Ishikawa (cell line): ENCODE results near the gene RTEL1.

Experiments used
- CEBPB ChIP-seq: IDR thresholded peaks from 2 replicates; pipeline ENCODE4 v1.6.1; 2012
- CREB1 ChIP-seq: IDR thresholded peaks from 2 replicates; pipeline ENCODE4 v1.6.1; 2012; ENCODE audit warnings: low read depth
- EGR1 ChIP-seq: IDR thresholded peaks from 2 replicates; pipeline ENCODE4 v1.6.1; 2012
- EP300 ChIP-seq: IDR thresholded peaks from 2 replicates; pipeline ENCODE4 v1.6.1; 2012; ENCODE audit warnings: borderline replicate concordance
- FOXM1 ChIP-seq: IDR thresholded peaks from 2 replicates; pipeline ENCODE4 v1.6.1; 2012; ENCODE audit warnings: low read depth, borderline replicate concordance
- NFIC ChIP-seq: IDR thresholded peaks from 2 replicates; pipeline ENCODE4 v1.6.1; 2012
- RAD21 ChIP-seq: IDR thresholded peaks from 2 replicates; pipeline ENCODE4 v1.6.1; 2012; ENCODE audit warnings: low read depth
- TAF1 ChIP-seq: IDR thresholded peaks from 2 replicates; pipeline ENCODE4 v1.6.1; 2012; ENCODE audit warnings: low read depth, mild to moderate bottlenecking
- TCF12 ChIP-seq: IDR thresholded peaks from 2 replicates; pipeline ENCODE4 v1.6.1; 2012; ENCODE audit warnings: low read depth
- TEAD4 ChIP-seq: IDR thresholded peaks from 2 replicates; pipeline ENCODE4 v1.6.1; 2012
- YY1 ChIP-seq: IDR thresholded peaks from 2 replicates; pipeline ENCODE4 v1.6.1; 2012; ENCODE audit warnings: low read depth
- ZBTB7A ChIP-seq: IDR thresholded peaks from 2 replicates; pipeline ENCODE4 v1.6.1; 2012; ENCODE audit warnings: low read depth
- TF ChIP-seq, protein P1 (sequence below): IDR thresholded peaks from 2 replicates; pipeline ENCODE4 v1.6.1; 2012
- TF ChIP-seq, protein P2 (sequence below): IDR thresholded peaks from 2 replicates; pipeline ENCODE4 v1.6.1; 2012
- TF ChIP-seq, protein P3 (sequence below): IDR thresholded peaks from 2 replicates; pipeline ENCODE4 v1.6.1; 2012; ENCODE audit warnings: low read depth, mild to moderate bottlenecking

RTEL1 gene

DNA sequence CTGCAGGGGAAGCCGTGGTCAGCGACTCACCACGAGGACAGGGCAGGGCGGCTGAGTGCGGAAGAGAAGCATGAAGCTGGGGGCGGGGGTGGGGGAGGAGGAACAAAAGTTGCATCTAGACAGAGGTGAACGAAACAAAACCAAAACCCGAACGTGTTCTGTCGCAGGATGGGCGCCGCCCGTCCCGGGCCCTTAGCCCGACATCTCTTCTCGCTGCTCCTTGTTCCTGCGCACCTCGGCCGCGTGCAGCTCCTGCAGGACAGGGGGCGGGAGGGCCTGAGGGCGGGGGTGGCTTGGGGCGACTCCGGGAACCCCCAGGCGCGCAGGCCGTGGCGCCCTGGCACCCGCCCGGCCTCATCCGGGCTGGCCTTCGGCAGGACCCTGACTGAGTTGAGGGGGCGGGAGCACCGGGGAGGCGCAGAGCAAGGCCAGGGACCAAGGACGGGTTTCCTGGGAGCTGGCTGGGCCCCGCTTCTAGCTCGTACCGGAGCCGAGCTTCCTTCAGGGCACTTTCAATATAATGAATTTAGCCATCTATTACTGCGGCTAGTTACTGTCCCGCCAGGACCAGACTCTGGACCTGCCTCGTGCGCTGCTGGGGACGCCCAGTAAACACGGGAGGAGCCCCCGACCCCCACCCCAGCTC, 16.8 kb upstream of the RTEL1 start:
- TF ChIP-seq EGR1 (peak; percentile 52), RAD21 (no peak)
- TF ChIP-seq, protein P1, sequence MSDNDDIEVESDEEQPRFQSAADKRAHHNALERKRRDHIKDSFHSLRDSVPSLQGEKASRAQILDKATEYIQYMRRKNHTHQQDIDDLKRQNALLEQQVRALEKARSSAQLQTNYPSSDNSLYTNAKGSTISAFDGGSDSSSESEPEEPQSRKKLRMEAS, result no peak; the same call in 1 of the 2 replicates

- TF ChIP-seq ZBTB7A, result peak; percentile 59; the same call in 1 of the 2 replicates
- TF ChIP-seq EGR1, result peak; percentile 14; the same call in 1 of the 2 replicates
- TF ChIP-seq CREB1, result no peak
- TF ChIP-seq, protein P1, result peak; percentile 75
- TF ChIP-seq TCF12, result no peak
- no peak for TF ChIP-seq CEBPB
- no peak for TF ChIP-seq FOXM1
- no peak for TF ChIP-seq TEAD4
- TF ChIP-seq, protein P2, sequence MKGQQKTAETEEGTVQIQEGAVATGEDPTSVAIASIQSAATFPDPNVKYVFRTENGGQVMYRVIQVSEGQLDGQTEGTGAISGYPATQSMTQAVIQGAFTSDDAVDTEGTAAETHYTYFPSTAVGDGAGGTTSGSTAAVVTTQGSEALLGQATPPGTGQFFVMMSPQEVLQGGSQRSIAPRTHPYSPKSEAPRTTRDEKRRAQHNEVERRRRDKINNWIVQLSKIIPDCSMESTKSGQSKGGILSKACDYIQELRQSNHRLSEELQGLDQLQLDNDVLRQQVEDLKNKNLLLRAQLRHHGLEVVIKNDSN, result 0 out of 2 replicates have a peak, but pooled peaks have one; percentile 1
- TF ChIP-seq EP300, result no peak
- TF ChIP-seq TAF1, result no peak; the same call in 1 of the 2 replicates
- TF ChIP-seq, protein P3, sequence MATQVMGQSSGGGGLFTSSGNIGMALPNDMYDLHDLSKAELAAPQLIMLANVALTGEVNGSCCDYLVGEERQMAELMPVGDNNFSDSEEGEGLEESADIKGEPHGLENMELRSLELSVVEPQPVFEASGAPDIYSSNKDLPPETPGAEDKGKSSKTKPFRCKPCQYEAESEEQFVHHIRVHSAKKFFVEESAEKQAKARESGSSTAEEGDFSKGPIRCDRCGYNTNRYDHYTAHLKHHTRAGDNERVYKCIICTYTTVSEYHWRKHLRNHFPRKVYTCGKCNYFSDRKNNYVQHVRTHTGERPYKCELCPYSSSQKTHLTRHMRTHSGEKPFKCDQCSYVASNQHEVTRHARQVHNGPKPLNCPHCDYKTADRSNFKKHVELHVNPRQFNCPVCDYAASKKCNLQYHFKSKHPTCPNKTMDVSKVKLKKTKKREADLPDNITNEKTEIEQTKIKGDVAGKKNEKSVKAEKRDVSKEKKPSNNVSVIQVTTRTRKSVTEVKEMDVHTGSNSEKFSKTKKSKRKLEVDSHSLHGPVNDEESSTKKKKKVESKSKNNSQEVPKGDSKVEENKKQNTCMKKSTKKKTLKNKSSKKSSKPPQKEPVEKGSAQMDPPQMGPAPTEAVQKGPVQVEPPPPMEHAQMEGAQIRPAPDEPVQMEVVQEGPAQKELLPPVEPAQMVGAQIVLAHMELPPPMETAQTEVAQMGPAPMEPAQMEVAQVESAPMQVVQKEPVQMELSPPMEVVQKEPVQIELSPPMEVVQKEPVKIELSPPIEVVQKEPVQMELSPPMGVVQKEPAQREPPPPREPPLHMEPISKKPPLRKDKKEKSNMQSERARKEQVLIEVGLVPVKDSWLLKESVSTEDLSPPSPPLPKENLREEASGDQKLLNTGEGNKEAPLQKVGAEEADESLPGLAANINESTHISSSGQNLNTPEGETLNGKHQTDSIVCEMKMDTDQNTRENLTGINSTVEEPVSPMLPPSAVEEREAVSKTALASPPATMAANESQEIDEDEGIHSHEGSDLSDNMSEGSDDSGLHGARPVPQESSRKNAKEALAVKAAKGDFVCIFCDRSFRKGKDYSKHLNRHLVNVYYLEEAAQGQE, result peak; percentile 9
- TF ChIP-seq NFIC, result no peak
- peak; percentile 45 for TF ChIP-seq RAD21
- peak; percentile 69 for TF ChIP-seq YY1
Measured at GRCh38 chr20:63641792-63642523, 16.2 kb upstream of the RTEL1 start.

DNA sequence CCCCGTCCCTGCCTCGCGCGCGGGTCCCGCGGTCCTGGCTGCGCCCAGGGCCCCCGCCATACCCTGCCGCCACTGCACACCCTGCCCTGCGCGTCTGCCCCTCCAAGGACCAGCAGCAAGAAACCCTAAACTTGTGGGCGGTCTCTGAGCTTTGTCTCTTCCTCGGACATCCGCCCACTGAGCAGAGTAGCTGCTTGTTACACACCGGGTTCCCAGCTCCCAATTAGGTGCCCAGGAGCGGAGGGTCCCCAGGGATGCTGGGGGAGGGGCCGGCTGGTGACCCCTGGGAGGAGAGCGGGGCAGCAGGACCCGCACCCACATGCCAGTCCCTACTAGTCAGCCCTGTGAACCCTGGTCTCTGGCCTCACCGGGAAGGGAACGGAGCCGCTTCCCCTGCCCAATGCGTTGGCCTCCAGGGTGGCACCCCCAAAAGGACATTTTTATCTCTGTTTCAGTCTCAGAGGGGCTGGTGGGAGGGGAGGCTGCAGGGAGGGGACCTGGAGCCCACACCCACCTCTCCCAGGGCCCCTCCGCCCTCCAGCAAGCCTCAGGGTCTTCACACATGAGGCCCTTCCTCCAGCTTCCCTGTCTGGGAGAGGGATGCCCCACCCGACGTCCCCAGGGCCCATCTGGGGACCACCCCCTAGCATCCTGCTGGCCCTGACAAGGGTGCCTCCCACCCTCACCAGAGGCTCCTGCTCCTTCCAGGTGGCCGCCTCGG, 15.4 kb upstream of the RTEL1 start:
- TF ChIP-seq NFIC, result no peak
- no peak for TF ChIP-seq TEAD4
- TF ChIP-seq, protein P3, result no peak
- TF ChIP-seq, protein P2, result 0 out of 2 replicates have a peak, but pooled peaks have one; percentile 0

GRCh38 chr20:63643499-63643898, 14.6 kb upstream of the RTEL1 start:
- TF ChIP-seq, protein P1, result no peak
- no peak for TF ChIP-seq TEAD4
- no peak for TF ChIP-seq YY1
- no peak for TF ChIP-seq FOXM1
- TF ChIP-seq CREB1, result no peak
- no peak for TF ChIP-seq ZBTB7A
- TF ChIP-seq RAD21, result no peak
- no peak for TF ChIP-seq NFIC
- TF ChIP-seq, protein P3, result no peak
- TF ChIP-seq CEBPB, result no peak
- TF ChIP-seq EP300, result no peak
